IMR-90 (cell line): ENCODE results near the gene PPP1R14D. TPM values are rescaled to one million over a fixed set of nuclear protein-coding genes. Genes with fewer than 3 reads are reported as not detected.

ENCODE experiments used
- ATAC-seq: fragments of 200-7000 bp; cut with Tn5 transposase; 2 replicates; pipeline ENCODE4 v1.9.1; 2020; ENCODE audit warnings: low read depth, mild to moderate bottlenecking, moderate library complexity
- BruUV-seq: library from RNA; stranded (reverse); fragments of 400-500 nt; replicated peaks from 2 replicates; lab custom pipeline; 2021; lab: Mats Ljungman, UMichigan
- CTCF ChIA-PET: fragments of 300-600 bp; formaldehyde crosslinking; extraction: SDS; loops from one replicate; lab custom pipeline; 2021; ENCODE audit warnings: antibody characterized with exemption; lab: Yijun Ruan, JAX
- POLR2A ChIA-PET: fragments of 300-600 bp; sonication (Branson Sonifier 250); formaldehyde crosslinking; loops from one replicate; lab custom pipeline; 2022; ENCODE audit warnings: antibody characterized with exemption; ENCODE audit not compliant: unreplicated experiment; lab: Charles Lee
- DNase-seq: peaks from one replicate; pipeline ENCODE4 v3.0.0; 2013
- H2AFZ ChIP-seq: replicated peaks from 2 replicates; pipeline ENCODE3; 2013; ENCODE audit warnings: low read length, mild to moderate bottlenecking; ENCODE audit not compliant: poor library complexity
- H2AK5ac ChIP-seq: 2 replicates; pipeline ENCODE4 v1.6.1; 2013; ENCODE audit warnings: low read depth, low read length, inconsistent platforms
- H2AK9ac ChIP-seq: replicated peaks from 2 replicates; pipeline ENCODE3; 2013; ENCODE audit warnings: mild to moderate bottlenecking, low read depth, low read length, moderate library complexity; ENCODE audit not compliant: poor library complexity
- H2BK120ac ChIP-seq: 2 replicates; pipeline ENCODE4 v1.6.1; 2013; ENCODE audit warnings: low read depth, low read length, inconsistent platforms
- H2BK15ac ChIP-seq: 3 replicates; pipeline ENCODE4 v1.6.1; 2013; ENCODE audit warnings: low read depth, low read length, inconsistent platforms
- H2BK20ac ChIP-seq: 2 replicates; pipeline ENCODE4 v1.6.1; 2013; ENCODE audit warnings: low read depth, mild to moderate bottlenecking, inconsistent platforms, low read length, moderate library complexity
- H2BK5ac ChIP-seq: 2 replicates; pipeline ENCODE4 v1.6.1; 2013; ENCODE audit warnings: mild to moderate bottlenecking, low read depth, low read length, inconsistent platforms; ENCODE audit not compliant: poor library complexity, severe bottlenecking
- H3K14ac ChIP-seq: replicated peaks from 2 replicates; pipeline ENCODE4 v1.6.1; 2013; ENCODE audit warnings: low read depth, low read length, inconsistent platforms
- H3K18ac ChIP-seq: 2 replicates; pipeline ENCODE4 v1.6.1; 2013; ENCODE audit warnings: low read depth, low read length, control low read depth
- H3K23ac ChIP-seq: 2 replicates; pipeline ENCODE4 v1.6.1; 2013; ENCODE audit warnings: low read depth, low read length, inconsistent platforms
- H3K27ac ChIP-seq: 2 replicates; pipeline ENCODE4 v1.5.1; 2013; ENCODE audit warnings: mild to moderate bottlenecking, control low read depth, low read length; ENCODE audit not compliant: insufficient read depth
- H3K27me3 ChIP-seq: 2 replicates; pipeline ENCODE4 v1.6.1; 2013; ENCODE audit warnings: low read length; ENCODE audit not compliant: control insufficient read depth, insufficient read depth
- H3K36me3 ChIP-seq: 2 replicates; pipeline ENCODE4 v1.6.1; 2013; ENCODE audit warnings: low read length, mixed read lengths; ENCODE audit not compliant: control insufficient read depth, insufficient read depth
- H3K4ac ChIP-seq: 2 replicates; pipeline ENCODE4 v1.6.1; 2013; ENCODE audit warnings: low read depth, low read length, inconsistent platforms
- H3K4me1 ChIP-seq: 2 replicates; pipeline ENCODE4 v1.6.1; 2013; ENCODE audit warnings: low read length, mixed read lengths; ENCODE audit not compliant: control insufficient read depth, insufficient read depth
- H3K4me2 ChIP-seq: 2 replicates; pipeline ENCODE4 v1.6.1; 2013; ENCODE audit warnings: low read depth, mild to moderate bottlenecking, control low read depth, low read length, moderate library complexity
- H3K4me3 ChIP-seq: 2 replicates; pipeline ENCODE4 v1.5.1; 2013; ENCODE audit warnings: low read depth, mild to moderate bottlenecking, control low read depth, low read length, moderate library complexity; ENCODE audit not compliant: insufficient read depth
- H3K56ac ChIP-seq: 2 replicates; pipeline ENCODE4 v1.6.1; 2013; ENCODE audit warnings: low read length, inconsistent platforms; ENCODE audit not compliant: insufficient read depth; ENCODE audit errors: extremely low read depth
- H3K79me1 ChIP-seq, 2 experiments: 2 replicates each; pipeline ENCODE4 v1.6.1; 2013; ENCODE audit warnings: low read length in 2 of 2, inconsistent platforms in 1 of 2, low read depth in 1 of 2
- H3K9ac ChIP-seq: 2 replicates; pipeline ENCODE4 v1.6.1; 2013; ENCODE audit warnings: low read depth, low read length, control low read depth
- H3K9me1 ChIP-seq: 2 replicates; pipeline ENCODE4 v1.6.1; 2013; ENCODE audit warnings: low read length, inconsistent platforms; ENCODE audit not compliant: insufficient read depth
- H3K9me3 ChIP-seq: 2 replicates; pipeline ENCODE4 v1.6.1; 2013; ENCODE audit warnings: low read length; ENCODE audit not compliant: control insufficient read depth, insufficient read depth
- H4K20me1 ChIP-seq: 2 replicates; pipeline ENCODE4 v1.6.1; 2013; ENCODE audit warnings: low read length, inconsistent platforms; ENCODE audit not compliant: insufficient read depth
- H4K5ac ChIP-seq: 2 replicates; pipeline ENCODE4 v1.6.1; 2013; ENCODE audit warnings: mild to moderate bottlenecking, low read depth, low read length, control low read depth
- H4K8ac ChIP-seq, 2 experiments: 2 replicates each; pipeline ENCODE4 v1.6.1; 2013; ENCODE audit warnings: low read depth in 2 of 2, low read length in 2 of 2, control low read depth in 1 of 2, inconsistent platforms in 1 of 2
- H4K91ac ChIP-seq: 2 replicates; pipeline ENCODE4 v1.6.1; 2013; ENCODE audit warnings: low read depth, low read length, inconsistent platforms; ENCODE audit not compliant: insufficient read depth
- BHLHE40 ChIP-seq: fragments of 150-350 bp; IDR thresholded peaks from 2 replicates; pipeline ENCODE4 v1.6.1; 2016; ENCODE audit warnings: mild to moderate bottlenecking, low read depth, low read length
- CEBPB ChIP-seq: IDR thresholded peaks from 2 replicates; pipeline ENCODE4 v1.6.1; 2012; ENCODE audit warnings: low read depth, low read length, improper control_type of control experiment
- CHD1 ChIP-seq: IDR thresholded peaks from 2 replicates; pipeline ENCODE4 v1.6.1; 2012; ENCODE audit warnings: low read depth, low read length, improper control_type of control experiment
- CTCF ChIP-seq: conservative IDR thresholded peaks from 2 replicates; pipeline ENCODE4 v1.5.1; 2012; ENCODE audit warnings: mild to moderate bottlenecking, low read depth, low read length, improper control_type of control experiment
- FOS ChIP-seq: fragments of 150-350 bp; IDR thresholded peaks from 2 replicates; pipeline ENCODE4 v1.6.1; 2016; ENCODE audit warnings: low read depth, low read length
- MAFK ChIP-seq: IDR thresholded peaks from 2 replicates; pipeline ENCODE4 v1.6.1; 2012; ENCODE audit warnings: low read depth, low read length, improper control_type of control experiment
- MAZ ChIP-seq: IDR thresholded peaks from 2 replicates; pipeline ENCODE4 v1.6.1; 2012; ENCODE audit warnings: low read depth, mild to moderate bottlenecking, low read length, improper control_type of control experiment, moderate library complexity, borderline replicate concordance
- MXI1 ChIP-seq: IDR thresholded peaks from 2 replicates; pipeline ENCODE4 v1.6.1; 2012; ENCODE audit warnings: low read depth, mild to moderate bottlenecking, low read length, moderate library complexity, borderline replicate concordance
- NFE2L2 ChIP-seq: fragments of 150-350 bp; IDR thresholded peaks from 2 replicates; pipeline ENCODE4 v1.6.1; 2016; ENCODE audit warnings: low read depth, mild to moderate bottlenecking, low read length
- POLR2A ChIP-seq: IDR thresholded peaks from 2 replicates; pipeline ENCODE4 v1.6.1; 2012; ENCODE audit warnings: mild to moderate bottlenecking, low read depth, low read length
- RAD21 ChIP-seq: IDR thresholded peaks from 2 replicates; pipeline ENCODE4 v1.6.1; 2012; ENCODE audit warnings: low read length, improper control_type of control experiment
- RCOR1 ChIP-seq: IDR thresholded peaks from 2 replicates; pipeline ENCODE4 v1.6.1; 2012; ENCODE audit warnings: mild to moderate bottlenecking, low read length, improper control_type of control experiment; ENCODE audit not compliant: insufficient replicate concordance
- RFX5 ChIP-seq: IDR thresholded peaks from 2 replicates; pipeline ENCODE4 v1.8.0; 2012; ENCODE audit warnings: low read depth, mild to moderate bottlenecking, low read length, moderate library complexity
- SMC3 ChIP-seq: fragments of 150-350 bp; IDR thresholded peaks from 2 replicates; pipeline ENCODE4 v1.6.1; 2016; ENCODE audit warnings: low read depth, mild to moderate bottlenecking, antibody characterized with exemption, low read length, moderate library complexity
- WGBS, 2 experiments: methylation state at CpG; one replicate each; pipeline versions ENCODE4 v1.1.5 to v1.1.7; 2013; ENCODE audit warnings: missing lambda C conversion rate in 2 of 2; ENCODE audit not compliant: insufficient read length in 1 of 2; ENCODE audit errors: extremely low coverage in 2 of 2; 5-methylcytosine and 5-hydroxymethylcytosine counted together
- dilution Hi-C: fragments of 300-500 bp; cut with HindIII; formaldehyde crosslinking; loops from one replicate; pipeline ENCODE4 v1.14.3; 2018; ENCODE audit warnings: low sequenced_read_pairs; ENCODE audit not compliant: unreplicated experiment
- in situ Hi-C: fragments of 300-500 bp; cut with MboI; formaldehyde crosslinking; loops from 3 replicates; pipeline ENCODE4 v1.14.3; 2019; ENCODE audit warnings: low sequenced_read_pairs, inconsistent platforms, mixed read lengths
- intact Hi-C: fragments of 100-400 bp; cut with micrococcal nuclease; formaldehyde crosslinking; loops from 2 replicates; pipeline ENCODE4 v1.10.0; 2022
- polyA plus RNA-seq, 3 experiments: library from polyadenylated mRNA; depleted of rRNA; stranded (reverse); fragments of >200 nt; gene quantifications; 2 replicates each; pipeline ENCODE4 v1.2.3, GENCODE V29; 2012; ENCODE audit warnings: low replicate concordance in 1 of 3
- total RNA-seq: library from RNA; depleted of rRNA; stranded (reverse); fragments of >200 nt; gene quantifications from 2 replicates; pipeline ENCODE4 v1.2.3, GENCODE V29; 2012
- TF ChIP-seq, protein P1 (sequence below): fragments of 150-350 bp; IDR thresholded peaks from 2 replicates; pipeline ENCODE4 v1.6.1; 2016; ENCODE audit warnings: low read depth, mild to moderate bottlenecking, low read length, moderate library complexity, borderline replicate concordance
- TF ChIP-seq, protein P2 (sequence below): fragments of 150-350 bp; IDR thresholded peaks from 2 replicates; pipeline ENCODE4 v1.6.1; 2017; ENCODE audit warnings: mild to moderate bottlenecking, antibody characterized with exemption, low read length, low read depth

Gene PPP1R14D
- total and polyA plus RNA-seq, 2 of the 4 experiments (the other 2 are of a cell fraction): not detected

DNA sequence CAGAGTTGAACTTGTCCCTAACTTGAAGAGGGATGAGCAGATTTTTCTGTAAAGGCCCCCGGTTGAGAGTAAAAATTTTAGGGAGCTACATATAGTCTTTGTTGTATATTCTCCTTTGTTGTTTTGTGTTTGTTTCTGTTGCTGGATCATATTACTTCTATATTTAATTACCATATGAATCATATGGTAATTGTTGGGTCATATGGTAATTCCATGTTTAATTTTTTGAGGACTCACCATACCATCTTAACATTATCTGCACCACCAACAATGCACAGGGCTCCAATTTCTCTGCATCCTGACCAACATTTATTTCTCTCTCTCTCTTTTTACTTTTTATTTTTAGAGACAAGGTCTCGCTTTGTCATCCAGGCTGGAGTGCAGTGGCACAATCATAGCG lies 29.0 kb downstream of the PPP1R14D start:
- Histone ChIP-seq H3K56ac (no peak overlapping the region), H2AK5ac (no peak overlapping the region), H2BK5ac (no peak overlapping the region), H3K4me2 (no peak overlapping the region), H4K91ac (no peak overlapping the region), H3K9ac (no peak overlapping the region), H3K36me3 (peaks cover 2% of the 10 kb centered on the region), H3K4me1 (0 out of 2 replicates have a peak, but pooled peaks cover 1% of the 10 kb centered on the region), H3K4me3 (no peak overlapping the region), H4K5ac (no peak overlapping the region), H3K79me1 (peaks cover 36 to 61% of the 10 kb centered on the region in 2 experiments), H3K14ac (no peak overlapping the region), H4K8ac (no peak overlapping the region), H3K23ac (no peak overlapping the region), H3K9me1 (peaks cover 6% of the 10 kb centered on the region; the same call in 1 of the 2 replicates), H2AK9ac (no peak overlapping the region), H2AFZ (no peak overlapping the region), H3K18ac (no peak overlapping the region), H3K9me3 (no peaks in the 10 kb centered on the region), H2BK20ac (no peak overlapping the region), H3K4ac (no peak overlapping the region), H2BK15ac (no peak overlapping the region), H4K20me1 (peaks cover 3% of the 10 kb centered on the region; the same call in 1 of the 2 replicates), H3K27ac (no peak overlapping the region), H2BK120ac (no peak overlapping the region), H3K27me3 (no peaks in the 10 kb centered on the region)
- intact Hi-C loops (no loop called here), in situ Hi-C loops (no loop called here), dilution Hi-C loops (no loop called here)
- ChIA-PET POLR2A (interaction anchor here (0.7 kb wide), 1 partner anchor 74 kb away, joined by 3 read pairs; no protein-coding TSS in a partner anchor), CTCF (no interaction called here)
- WGBS, 2 experiments: no CpG with 5 or more reads among the region's 3 CpGs
- TF ChIP-seq MXI1 (no peak), RAD21 (no peak), CTCF (no peak), RFX5 (no peak), BHLHE40 (no peak), MAFK (no peak), MAZ (no peak), FOS (no peak), NFE2L2 (no peak), RCOR1 (no peak), SMC3 (no peak), CEBPB (no peak), POLR2A (no peak), CHD1 (no peak)
- TF ChIP-seq, protein P1, sequence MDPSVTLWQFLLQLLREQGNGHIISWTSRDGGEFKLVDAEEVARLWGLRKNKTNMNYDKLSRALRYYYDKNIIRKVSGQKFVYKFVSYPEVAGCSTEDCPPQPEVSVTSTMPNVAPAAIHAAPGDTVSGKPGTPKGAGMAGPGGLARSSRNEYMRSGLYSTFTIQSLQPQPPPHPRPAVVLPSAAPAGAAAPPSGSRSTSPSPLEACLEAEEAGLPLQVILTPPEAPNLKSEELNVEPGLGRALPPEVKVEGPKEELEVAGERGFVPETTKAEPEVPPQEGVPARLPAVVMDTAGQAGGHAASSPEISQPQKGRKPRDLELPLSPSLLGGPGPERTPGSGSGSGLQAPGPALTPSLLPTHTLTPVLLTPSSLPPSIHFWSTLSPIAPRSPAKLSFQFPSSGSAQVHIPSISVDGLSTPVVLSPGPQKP: no peak
- TF ChIP-seq, protein P2, sequence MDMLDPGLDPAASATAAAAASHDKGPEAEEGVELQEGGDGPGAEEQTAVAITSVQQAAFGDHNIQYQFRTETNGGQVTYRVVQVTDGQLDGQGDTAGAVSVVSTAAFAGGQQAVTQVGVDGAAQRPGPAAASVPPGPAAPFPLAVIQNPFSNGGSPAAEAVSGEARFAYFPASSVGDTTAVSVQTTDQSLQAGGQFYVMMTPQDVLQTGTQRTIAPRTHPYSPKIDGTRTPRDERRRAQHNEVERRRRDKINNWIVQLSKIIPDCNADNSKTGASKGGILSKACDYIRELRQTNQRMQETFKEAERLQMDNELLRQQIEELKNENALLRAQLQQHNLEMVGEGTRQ: no peak
- ATAC-seq (no peak), DNase-seq (no peak)
- BruUV-seq: no TSS peak
